ENCODE measurements around the gene CHGA.

- no peak for TF ChIP-seq CTCF (IDR thresholded peaks at IDR 0.05)
- no peak for TF ChIP-seq SIN3A (IDR thresholded peaks at IDR 0.05; ENCODE audit: borderline replicate concordance, insufficient read depth, low read depth, low read length)
- TF ChIP-seq POLR2AphosphoS5 (IDR thresholded peaks at IDR 0.05; ENCODE audit: low read depth, low read length): no peak
Measured at GRCh38 chr14:92974541-92975345, 51.8 kb downstream of the CHGA start.

Measured in Panc1 (cell line).